ENCODE measurements around the gene TRIM3.

The TRIM3 gene

GRCh38 chr11:6505577-6506240 lies 32.0 kb upstream of the TRIM3 start:
- DNase-seq (ENCODE audit: extremely low spot score): peak; percentile 29
- TF ChIP-seq NFRKB (IDR thresholded peaks at IDR 0.05): no peak
- no peak for TF ChIP-seq L3MBTL2 (conservative IDR thresholded peaks at IDR 0.05)
- no peak for TF ChIP-seq LEF1 (IDR thresholded peaks at IDR 0.05; ENCODE audit: borderline replicate concordance)
- TF ChIP-seq ARNT (IDR thresholded peaks at IDR 0.05): no peak
- no peak for TF ChIP-seq FOXA1 (IDR thresholded peaks at IDR 0.05)
- no peak for TF ChIP-seq SUZ12 (IDR thresholded peaks at IDR 0.05)
- TF ChIP-seq FOXK2 (IDR thresholded peaks at IDR 0.05): no peak
- TF ChIP-seq BHLHE40 (IDR thresholded peaks at IDR 0.05; ENCODE audit: borderline replicate concordance): no peak
- TF ChIP-seq HDGF (IDR thresholded peaks at IDR 0.05; ENCODE audit: borderline replicate concordance): no peak
- no peak for TF ChIP-seq TARDBP (IDR thresholded peaks at IDR 0.05)
- no peak for TF ChIP-seq ELF4 (IDR thresholded peaks at IDR 0.05)
- TF ChIP-seq ZNF384 (IDR thresholded peaks at IDR 0.05): no peak
- ChIA-PET CTCF (interaction anchor here (0.7 to 1.5 kb wide), 4 partner anchors 10 to 126 kb away, joined by 3 to 8 read pairs (median 3); no protein-coding TSS in a partner anchor), POLR2A (no interaction called here)

- CTCF ChIA-PET: interaction anchor here (1.5 kb wide), 1 partner anchor 125 kb away, joined by 8 read pairs; no protein-coding TSS in a partner anchor
- no peak for TF ChIP-seq NFRKB (IDR thresholded peaks at IDR 0.05)
- TF ChIP-seq LEF1 (IDR thresholded peaks at IDR 0.05; ENCODE audit: borderline replicate concordance): no peak
- no peak for TF ChIP-seq ARNT (IDR thresholded peaks at IDR 0.05)
- TF ChIP-seq PKNOX1 (IDR thresholded peaks at IDR 0.05): no peak
- no peak for TF ChIP-seq FOXA1 (IDR thresholded peaks at IDR 0.05)
- TF ChIP-seq FOXK2 (IDR thresholded peaks at IDR 0.05): no peak
- TF ChIP-seq L3MBTL2 (conservative IDR thresholded peaks at IDR 0.05): no peak
- no peak for TF ChIP-seq TARDBP (IDR thresholded peaks at IDR 0.05)
- TF ChIP-seq FOXM1 (IDR thresholded peaks at IDR 0.05; ENCODE audit: borderline replicate concordance): no peak
- TF ChIP-seq ELF4 (IDR thresholded peaks at IDR 0.05): no peak
- no peak for TF ChIP-seq SP1 (IDR thresholded peaks at IDR 0.05)
- TF ChIP-seq ZNF384 (IDR thresholded peaks at IDR 0.05): no peak
- no peak for TF ChIP-seq BHLHE40 (IDR thresholded peaks at IDR 0.05; ENCODE audit: borderline replicate concordance)
- TF ChIP-seq SUZ12 (IDR thresholded peaks at IDR 0.05): no peak
- DNase-seq (ENCODE audit: extremely low spot score): no peak
- POLR2A ChIA-PET: no interaction called here
Measured at GRCh38 chr11:6504166-6504565, 30.4 kb upstream of the TRIM3 start.

- CTCF ChIA-PET: no interaction called here
- TF ChIP-seq L3MBTL2 (conservative IDR thresholded peaks at IDR 0.05) (no peak), NFRKB (IDR thresholded peaks at IDR 0.05) (no peak), ZNF384 (IDR thresholded peaks at IDR 0.05) (no peak), SP1 (IDR thresholded peaks at IDR 0.05) (no peak), BHLHE40 (IDR thresholded peaks at IDR 0.05; ENCODE audit: borderline replicate concordance) (no peak), FOXK2 (IDR thresholded peaks at IDR 0.05) (no peak), TARDBP (IDR thresholded peaks at IDR 0.05) (no peak), CTBP1 (IDR thresholded peaks at IDR 0.05; ENCODE audit: borderline replicate concordance) (no peak), SUZ12 (IDR thresholded peaks at IDR 0.05) (no peak), PKNOX1 (IDR thresholded peaks at IDR 0.05) (no peak), FOXM1 (IDR thresholded peaks at IDR 0.05; ENCODE audit: borderline replicate concordance) (no peak), LEF1 (IDR thresholded peaks at IDR 0.05; ENCODE audit: borderline replicate concordance) (no peak), ARNT (IDR thresholded peaks at IDR 0.05) (no peak), HDGF (IDR thresholded peaks at IDR 0.05; ENCODE audit: borderline replicate concordance) (no peak), FOXA1 (IDR thresholded peaks at IDR 0.05) (no peak), ELF4 (IDR thresholded peaks at IDR 0.05) (no peak)
- POLR2A ChIA-PET: no interaction called here
- no peak for DNase-seq (ENCODE audit: extremely low spot score)
Measured at GRCh38 chr11:6502382-6502781, 28.6 kb upstream of the TRIM3 start.

GRCh38 chr11:6498544-6498943 lies 24.8 kb upstream of the TRIM3 start:
- no peak for TF ChIP-seq ELF4 (IDR thresholded peaks at IDR 0.05)
- TF ChIP-seq HDGF (IDR thresholded peaks at IDR 0.05; ENCODE audit: borderline replicate concordance): no peak
- no peak for TF ChIP-seq TARDBP (IDR thresholded peaks at IDR 0.05)
- TF ChIP-seq ARNT (IDR thresholded peaks at IDR 0.05): no peak
- no peak for TF ChIP-seq PKNOX1 (IDR thresholded peaks at IDR 0.05)
- TF ChIP-seq CTBP1 (IDR thresholded peaks at IDR 0.05; ENCODE audit: borderline replicate concordance): no peak
- no peak for TF ChIP-seq ZNF384 (IDR thresholded peaks at IDR 0.05)
- no peak for TF ChIP-seq BHLHE40 (IDR thresholded peaks at IDR 0.05; ENCODE audit: borderline replicate concordance)
- no peak for TF ChIP-seq NFRKB (IDR thresholded peaks at IDR 0.05)
- TF ChIP-seq FOXK2 (IDR thresholded peaks at IDR 0.05): no peak
- TF ChIP-seq SP1 (IDR thresholded peaks at IDR 0.05): no peak
- TF ChIP-seq SUZ12 (IDR thresholded peaks at IDR 0.05): no peak
- TF ChIP-seq LEF1 (IDR thresholded peaks at IDR 0.05; ENCODE audit: borderline replicate concordance): no peak
- TF ChIP-seq FOXA1 (IDR thresholded peaks at IDR 0.05): no peak
- TF ChIP-seq FOXM1 (IDR thresholded peaks at IDR 0.05; ENCODE audit: borderline replicate concordance): no peak
- no peak for TF ChIP-seq L3MBTL2 (conservative IDR thresholded peaks at IDR 0.05)
- CTCF ChIA-PET: interaction anchor here (1.1 to 1.3 kb wide), 2 partner anchors 60 to 135 kb away, joined by 3 to 5 read pairs; no protein-coding TSS in a partner anchor
- POLR2A ChIA-PET: no interaction called here
- DNase-seq (ENCODE audit: extremely low spot score): no peak

- CTCF ChIA-PET: no interaction called here
- TF ChIP-seq ARNT (IDR thresholded peaks at IDR 0.05) (no peak), FOXK2 (IDR thresholded peaks at IDR 0.05) (no peak), ZNF384 (IDR thresholded peaks at IDR 0.05) (no peak), LEF1 (IDR thresholded peaks at IDR 0.05; ENCODE audit: borderline replicate concordance) (no peak), ELF4 (IDR thresholded peaks at IDR 0.05) (no peak), NFRKB (IDR thresholded peaks at IDR 0.05) (no peak), BHLHE40 (IDR thresholded peaks at IDR 0.05; ENCODE audit: borderline replicate concordance) (no peak), FOXM1 (IDR thresholded peaks at IDR 0.05; ENCODE audit: borderline replicate concordance) (no peak), TARDBP (IDR thresholded peaks at IDR 0.05) (no peak), PKNOX1 (IDR thresholded peaks at IDR 0.05) (no peak), HDGF (IDR thresholded peaks at IDR 0.05; ENCODE audit: borderline replicate concordance) (no peak), CTBP1 (IDR thresholded peaks at IDR 0.05; ENCODE audit: borderline replicate concordance) (no peak), L3MBTL2 (conservative IDR thresholded peaks at IDR 0.05) (no peak), SUZ12 (IDR thresholded peaks at IDR 0.05) (no peak), FOXA1 (IDR thresholded peaks at IDR 0.05) (no peak), SP1 (IDR thresholded peaks at IDR 0.05) (no peak)
- DNase-seq (ENCODE audit: extremely low spot score): no peak
- POLR2A ChIA-PET: interaction anchor here (1.0 kb wide), 1 partner anchor 17 kb away, joined by 3 read pairs; the partner anchor contains the start of genes ARFIP2 and TIMM10B
Measured at GRCh38 chr11:6498121-6498520, 24.4 kb upstream of the TRIM3 start.

Data from HEK293T (cell line).